HG02571 (cell line): Measurements from ENCODE around the gene AGAP5.
"Not testable (repeated sequence)": the region's sequence is repeated elsewhere in the genome, so short reads cannot be mapped to it uniquely, and the experiment has no call there.

ENCODE experiments used
- ATAC-seq: cut with Tn5 transposase; IDR thresholded peaks from one replicate; pipeline ENCODE4 v1.9.1; 2021; ENCODE audit warnings: mild to moderate bottlenecking, moderate library complexity; ENCODE audit not compliant: unreplicated experiment

The AGAP5 gene

GRCh38 chr10:73715179-73716156 is 17.6 kb upstream of the AGAP5 start:
- ATAC-seq = not testable (repeated sequence)

- not testable (repeated sequence) for ATAC-seq
Observed at GRCh38 chr10:73714483-73714882, 16.6 kb upstream of the AGAP5 start.

GRCh38 chr10:73713912-73714311 is 16.0 kb upstream of the AGAP5 start:
- ATAC-seq = not testable (repeated sequence)

GRCh38 chr10:73711683-73712082 is 13.8 kb upstream of the AGAP5 start:
- ATAC-seq = not testable (repeated sequence)

- not testable (repeated sequence) for ATAC-seq
Observed at GRCh38 chr10:73708122-73708521, 10.2 kb upstream of the AGAP5 start.

- not testable (repeated sequence) for ATAC-seq
Observed at GRCh38 chr10:73707628-73708027, 9.7 kb upstream of the AGAP5 start.

- not testable (repeated sequence) for ATAC-seq
Observed at GRCh38 chr10:73706488-73706887, 8.6 kb upstream of the AGAP5 start.

- ATAC-seq = not testable (repeated sequence)
Observed at GRCh38 chr10:73705506-73706072, 7.7 kb upstream of the AGAP5 start.

- ATAC-seq = not testable (repeated sequence)
Observed at GRCh38 chr10:73703924-73704323, 6.0 kb upstream of the AGAP5 start.

GRCh38 chr10:73698819-73699218 is 910 bp upstream of the AGAP5 start:
- not testable (repeated sequence) for ATAC-seq

- not testable (repeated sequence) for ATAC-seq
Observed at GRCh38 chr10:73695302-73695701, 2.6 kb downstream of the AGAP5 start.

- ATAC-seq = not testable (repeated sequence)
Observed at GRCh38 chr10:73690755-73691154, 7.2 kb downstream of the AGAP5 start.

GRCh38 chr10:73689596-73689995 is 8.3 kb downstream of the AGAP5 start:
- ATAC-seq = not testable (repeated sequence)

GRCh38 chr10:73687641-73688040 is 10.3 kb downstream of the AGAP5 start:
- ATAC-seq = not testable (repeated sequence)

GRCh38 chr10:73674546-73674945 is 23.4 kb downstream of the AGAP5 start:
- not testable (repeated sequence) for ATAC-seq

GRCh38 chr10:73668378-73668777 is 29.5 kb downstream of the AGAP5 start:
- ATAC-seq = not testable (repeated sequence)

GRCh38 chr10:73666153-73666809 is 31.6 kb downstream of the AGAP5 start:
- ATAC-seq = not testable (repeated sequence)

- not testable (repeated sequence) for ATAC-seq
Observed at GRCh38 chr10:73665581-73665980, 32.3 kb downstream of the AGAP5 start.

- not testable (repeated sequence) for ATAC-seq
Observed at GRCh38 chr10:73664156-73665040, 33.5 kb downstream of the AGAP5 start.

GRCh38 chr10:73663621-73664020 is 34.3 kb downstream of the AGAP5 start:
- ATAC-seq = not testable (repeated sequence)
